Measurements from ENCODE around the gene RPS8.
"Not testable (repeated sequence)": the region's sequence is repeated elsewhere in the genome, so short reads cannot be mapped to it uniquely, and the experiment has no call there.

The RPS8 gene

DNA sequence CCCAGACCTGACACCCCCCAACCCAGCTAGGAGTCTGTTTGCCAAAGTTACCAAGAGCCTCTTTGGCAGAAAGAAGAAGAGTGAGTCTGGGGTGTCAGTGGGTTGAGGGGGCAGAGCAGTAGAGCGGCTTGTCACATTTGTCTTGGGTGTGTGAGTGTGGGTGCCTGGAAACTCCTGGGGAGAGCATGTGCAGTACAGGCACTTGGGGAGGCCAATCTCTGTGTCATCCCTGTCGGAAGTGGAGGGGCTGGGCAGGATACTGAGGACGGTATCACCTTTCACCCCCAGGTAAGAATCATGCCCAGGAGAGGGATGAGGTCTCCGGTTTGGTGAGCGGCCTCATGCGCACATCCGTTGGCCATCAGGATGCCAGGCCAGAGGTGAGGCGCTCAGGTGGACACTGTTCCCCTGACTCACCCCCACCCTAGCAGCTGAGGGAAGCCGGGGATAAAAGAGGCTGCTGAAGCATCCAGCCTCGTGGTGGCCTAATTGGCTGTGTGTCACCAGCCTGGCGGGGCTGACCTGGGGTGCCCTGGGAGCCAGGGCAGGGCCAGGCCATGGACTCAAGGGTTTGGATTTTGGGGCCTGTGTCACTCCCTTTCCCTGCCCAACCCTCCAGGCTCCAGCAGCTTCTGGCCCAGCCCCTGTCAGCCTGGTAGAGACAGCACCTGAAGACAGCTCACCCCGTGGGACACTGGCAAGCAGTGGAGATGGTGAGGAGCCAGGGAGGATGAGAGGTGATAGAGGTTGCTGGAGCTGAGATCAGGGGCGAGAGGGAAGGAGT is 28.2 kb downstream of the RPS8 start:
- no peak for DNase-seq

DNA sequence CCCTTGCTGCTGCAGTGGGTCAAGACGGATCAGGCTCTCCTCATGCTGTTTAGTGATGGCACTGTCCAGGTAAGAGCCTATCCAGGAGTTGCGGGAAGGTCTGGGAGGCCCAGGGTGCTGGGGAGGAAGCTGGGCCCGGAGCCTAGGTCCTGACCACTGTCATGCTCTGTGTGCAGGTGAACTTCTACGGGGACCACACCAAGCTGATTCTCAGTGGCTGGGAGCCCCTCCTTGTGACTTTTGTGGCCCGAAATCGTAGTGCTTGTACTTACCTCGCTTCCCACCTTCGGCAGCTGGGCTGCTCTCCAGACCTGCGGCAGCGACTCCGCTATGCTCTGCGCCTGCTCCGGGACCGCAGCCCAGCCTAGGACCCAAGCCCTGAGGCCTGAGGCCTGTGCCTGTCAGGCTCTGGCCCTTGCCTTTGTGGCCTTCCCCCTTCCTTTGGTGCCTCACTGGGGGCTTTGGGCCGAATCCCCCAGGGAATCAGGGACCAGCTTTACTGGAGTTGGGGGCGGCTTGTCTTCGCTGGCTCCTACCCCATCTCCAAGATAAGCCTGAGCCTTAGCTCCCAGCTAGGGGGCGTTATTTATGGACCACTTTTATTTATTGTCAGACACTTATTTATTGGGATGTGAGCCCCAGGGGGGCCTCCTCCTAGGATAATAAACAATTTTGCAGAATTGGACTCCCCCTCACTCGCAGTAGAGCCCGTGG is 30.1 kb downstream of the RPS8 start:
- no peak for DNase-seq

DNA sequence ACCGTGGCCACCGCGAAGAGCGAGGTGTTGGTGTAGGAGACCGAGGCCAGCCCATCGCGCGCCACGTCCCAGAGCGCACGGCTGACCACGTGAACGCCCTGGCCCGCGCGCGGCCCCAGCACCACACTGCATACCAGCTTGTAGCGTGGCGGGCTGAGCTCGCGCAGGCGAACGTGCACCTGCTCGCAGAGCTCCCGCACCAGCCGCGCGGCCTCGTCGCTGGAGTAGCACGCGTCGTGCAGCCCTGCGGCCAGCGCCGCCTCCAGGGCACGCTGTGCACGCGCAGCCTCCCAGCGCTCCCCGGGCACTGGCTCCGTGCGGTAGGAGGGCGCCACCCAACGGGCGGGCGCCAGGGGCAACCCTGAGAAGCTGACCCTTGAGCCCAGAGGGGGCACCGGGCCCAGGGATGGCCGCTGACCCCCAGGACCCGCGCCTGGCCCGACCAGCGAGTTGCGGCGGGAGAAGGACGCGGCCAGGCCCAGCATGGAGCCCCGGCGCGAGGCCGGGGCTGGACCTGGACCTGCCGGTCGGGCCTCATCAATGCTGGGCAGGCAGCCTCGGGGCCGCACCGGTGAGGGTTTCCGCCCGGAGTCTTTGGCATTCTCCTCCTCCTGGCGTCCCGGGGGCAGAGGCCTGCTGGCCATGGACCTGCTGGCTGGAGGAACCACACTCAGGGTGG is 30.8 kb downstream of the RPS8 start:
- no peak for DNase-seq

- DNase-seq = no peak
These were observed 31.5 kb downstream of the RPS8 start, which contains the start of gene DYNLT4 for GRCh38 chr1:44806704-44807363. Gene DYNLT4, minus strand, starts transcription at chr1:44807351. Its CDS starts 683 bp downstream, at chr1:44806668.

GRCh38 chr1:44807364-44808062 is 32.2 kb downstream of the RPS8 start:
- peak; percentile 51 to 87 (median 68) for DNase-seq

DNA sequence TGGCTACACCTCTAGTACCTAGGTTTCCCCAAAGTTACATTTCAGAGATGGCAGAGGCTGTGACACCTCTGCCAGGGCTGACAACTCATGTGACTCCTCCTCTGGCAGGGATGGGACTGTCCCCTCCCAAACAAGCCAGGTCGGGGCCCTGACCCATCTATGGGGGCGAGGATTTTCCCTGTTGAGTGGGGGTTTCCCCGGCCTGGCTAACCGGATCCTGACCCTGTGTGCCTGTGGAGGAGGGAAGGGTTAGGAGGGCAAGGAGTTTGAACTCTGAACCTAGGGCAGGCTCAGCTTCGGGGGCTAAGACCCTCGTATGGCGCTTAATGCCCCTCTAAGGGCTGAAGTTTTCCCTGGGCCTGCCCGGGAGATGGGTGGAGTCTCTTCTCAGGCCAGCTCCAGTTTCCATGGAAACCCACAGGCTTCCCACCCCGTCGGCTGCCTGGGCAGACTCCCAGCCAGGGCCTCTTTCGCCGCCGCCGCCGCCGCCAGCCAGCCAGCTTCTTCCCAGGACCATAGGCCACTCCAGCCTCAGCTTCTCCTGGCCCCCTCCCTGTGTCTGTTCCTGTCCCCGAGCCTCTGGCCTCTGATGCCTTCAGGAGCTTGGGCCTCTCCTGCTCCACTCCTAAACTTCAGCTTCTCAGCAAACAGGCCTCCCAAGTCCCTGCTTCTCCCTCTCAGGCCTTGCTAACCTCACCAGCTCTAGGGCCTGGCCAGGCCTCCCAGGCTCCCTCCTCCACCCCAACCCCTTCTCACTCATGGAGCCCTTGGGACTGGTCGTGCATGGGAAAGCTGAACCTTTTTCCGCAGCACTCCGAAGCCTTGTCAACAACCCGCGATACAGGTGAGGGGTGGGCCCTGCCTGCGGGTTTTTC is 33.0 kb downstream of the RPS8 start, which contains the start of gene BTBD19:
BTBD19 (plus strand) TSS at position 461 of the 875 bp plus-strand sequence; CDS start at position 759, 298 bp downstream.
- DNase-seq = peak in 2 of 4 experiments; percentile 50 to 51

GRCh38 chr1:44808938-44809917 is 33.9 kb downstream of the RPS8 start:
- peak; percentile 60 to 84 (median 70) for DNase-seq

- no peak for DNase-seq
These were observed 34.9 kb downstream of the RPS8 start for GRCh38 chr1:44810101-44810761.

DNA sequence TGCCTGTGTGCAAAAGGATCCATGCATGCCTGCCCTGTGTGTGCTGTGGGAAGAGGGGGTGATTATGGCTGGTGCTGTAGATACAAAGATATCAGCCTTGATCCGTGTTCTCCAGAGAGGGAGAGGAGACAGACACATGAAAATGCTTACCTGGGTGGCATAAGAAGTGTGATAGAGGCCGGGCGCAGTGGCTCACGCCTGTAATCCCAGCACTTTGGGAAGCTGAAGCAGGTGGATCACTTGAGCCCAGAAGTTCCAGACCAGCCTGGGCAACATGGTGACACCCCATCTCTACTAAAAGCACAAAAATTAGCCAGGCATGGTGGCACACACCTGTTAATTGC is 35.4 kb downstream of the RPS8 start:
- not testable (repeated sequence) for DNase-seq

- no peak for DNase-seq
These were observed 35.9 kb downstream of the RPS8 start for GRCh38 chr1:44811234-44811633.

GRCh38 chr1:44812822-44813543 is 37.6 kb downstream of the RPS8 start:
- DNase-seq = no peak

- not testable (repeated sequence) for DNase-seq
These were observed 40.6 kb downstream of the RPS8 start for GRCh38 chr1:44815926-44816325.

DNA sequence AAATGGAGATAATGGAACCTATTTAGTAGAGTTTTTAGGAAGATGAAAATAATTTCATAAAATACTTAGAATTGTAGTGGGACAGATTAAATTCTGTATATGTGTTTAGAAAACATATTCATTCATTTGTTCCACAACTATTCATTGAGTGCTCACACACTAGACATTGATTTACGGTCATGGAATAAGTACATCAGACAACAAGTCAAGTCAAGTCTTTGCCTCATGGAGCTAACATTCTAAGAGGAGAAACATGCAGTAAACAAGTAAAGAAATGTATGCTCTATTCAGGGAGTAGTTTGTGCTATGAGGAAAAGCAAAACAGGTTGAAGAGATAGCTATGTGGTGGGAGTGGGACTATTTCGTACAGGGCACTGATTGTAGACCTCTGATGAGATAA is 42.0 kb downstream of the RPS8 start:
- DNase-seq = no peak

DNA sequence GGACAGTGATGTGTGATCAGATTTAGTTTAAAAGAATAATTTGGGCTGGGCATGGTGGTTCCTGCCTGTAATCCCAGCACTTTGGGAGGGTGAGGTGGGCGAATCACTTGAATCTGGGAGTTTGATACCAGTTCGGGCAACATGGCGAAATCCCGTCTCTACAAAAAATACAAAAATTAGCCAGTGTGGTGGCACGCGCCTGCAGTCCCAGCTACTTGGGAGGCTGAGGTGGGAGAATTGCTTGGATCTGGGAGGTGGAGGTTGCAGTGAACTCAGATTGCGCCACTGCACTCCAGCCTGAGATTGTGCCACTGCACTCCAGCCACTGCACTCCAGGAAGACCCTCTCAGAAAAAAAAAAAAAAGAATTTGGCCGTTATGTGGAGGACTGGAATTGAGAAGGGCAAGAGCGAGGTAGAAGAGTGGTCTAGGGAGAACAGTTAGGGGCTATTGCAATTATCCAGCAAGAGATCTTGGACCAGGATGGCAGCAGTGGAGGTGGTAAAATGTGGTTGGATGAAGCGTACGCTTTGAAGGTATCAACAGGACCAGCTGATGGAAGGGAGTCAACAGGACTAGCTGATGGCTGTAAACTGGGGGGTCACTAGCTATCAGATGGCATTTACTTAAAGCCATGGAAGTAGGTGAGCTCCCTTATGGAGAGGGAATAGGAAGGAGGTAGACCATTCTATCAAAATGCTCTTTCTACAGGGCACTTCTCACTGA is 42.6 kb downstream of the RPS8 start:
- no peak for DNase-seq

DNA sequence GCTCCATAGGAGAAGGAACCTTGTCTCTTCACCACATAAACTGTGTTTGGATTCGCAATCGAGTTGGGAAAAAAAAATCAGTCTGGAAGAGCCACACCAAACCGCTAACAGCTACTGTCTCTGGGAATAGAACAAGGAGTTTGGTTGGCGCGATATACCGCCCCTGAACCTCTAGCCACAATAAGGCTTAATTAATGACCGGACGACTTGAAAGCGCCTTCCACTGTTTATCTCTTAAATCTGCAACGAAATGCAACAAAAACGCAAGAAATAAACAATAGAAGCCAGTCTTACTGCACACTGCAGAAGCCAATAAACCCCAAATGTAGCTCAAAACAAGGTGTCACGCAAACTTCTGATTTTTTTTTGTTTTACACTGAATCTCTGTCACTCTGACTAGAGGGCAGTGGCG is 43.9 kb downstream of the RPS8 start:
- DNase-seq = no peak

GRCh38 chr1:44819608-44820327 is 44.4 kb downstream of the RPS8 start:
- DNase-seq = peak; percentile 54 to 70 (median 62)
